ENCODE results near the gene DGKE. TPM values are rescaled to one million over a fixed set of nuclear protein-coding genes. Genes with fewer than 3 reads are reported as not detected.
A peak's percentile ranks its signal among the peaks of the same experiment; 100 is the strongest.

DGKE gene
- total and polyA plus RNA-seq, 2 of the 13 experiments (the other 11 are each of a cell fraction or from before 2014, with no cell fraction given) = 3.2 to 5.3 TPM

GRCh38 chr17:56913867-56914580 is 80.1 kb downstream of the DGKE start, which contains the start of gene TRIM25 (continued):
- TF ChIP-seq UBTF (CRISPR knock-in tag; IDR thresholded peaks at IDR 0.05) = peak; percentile 96
- TF ChIP-seq NKX3-1 (CRISPR knock-in tag; IDR thresholded peaks at IDR 0.05) = peak; percentile 93; the same call in 1 of the 2 replicates
- 0 out of 2 replicates have a peak, but pooled peaks have one; percentile 39 for TF ChIP-seq ZNF3 (CRISPR knock-in tag; IDR thresholded peaks at IDR 0.05)
- TF ChIP-seq BCL6 (CRISPR knock-in tag; IDR thresholded peaks at IDR 0.05) = peak; percentile 80
- TF ChIP-seq ZMAT3 (CRISPR knock-in tag; conservative IDR thresholded peaks at IDR 0.05) = peak; percentile 85
- TF ChIP-seq JUN (CRISPR knock-in tag; IDR thresholded peaks at IDR 0.05) = no peak
- TF ChIP-seq HMGXB3 (CRISPR knock-in tag; IDR thresholded peaks at IDR 0.05; ENCODE audit: borderline replicate concordance) = peak; percentile 69; the same call in 1 of the 2 replicates
- TF ChIP-seq CHD2 (IDR thresholded peaks at IDR 0.05; ENCODE audit: low read depth, low read length) = peak; percentile 91
- TF ChIP-seq STAT5B (CRISPR knock-in tag; IDR thresholded peaks at IDR 0.05) = no peak; the same call in 1 of the 2 replicates
- peak; percentile 50; the same call in 1 of the 2 replicates for TF ChIP-seq SIX4 (CRISPR knock-in tag; IDR thresholded peaks at IDR 0.05)
- no peak for TF ChIP-seq CBX1 (IDR thresholded peaks at IDR 0.05; ENCODE audit: low read depth)
- TF ChIP-seq LRRFIP1 (CRISPR knock-in tag; conservative IDR thresholded peaks at IDR 0.05) = 0 out of 2 replicates have a peak, but pooled peaks have one; percentile 69
- 0 out of 2 replicates have a peak, but pooled peaks have one; percentile 80 for TF ChIP-seq ZNF33B (CRISPR knock-in tag; IDR thresholded peaks at IDR 0.05)
- no peak for TF ChIP-seq MATR3 (CRISPR knock-in tag; IDR thresholded peaks at IDR 0.05)
- peak; percentile 77; the same call in 1 of the 2 replicates for TF ChIP-seq CAMTA2 (CRISPR knock-in tag; IDR thresholded peaks at IDR 0.05; ENCODE audit: borderline replicate concordance)
- peak; percentile 94 for TF ChIP-seq HBP1 (CRISPR knock-in tag; IDR thresholded peaks at IDR 0.05; ENCODE audit: low read depth)
- no peak; the same call in 1 of the 2 replicates for TF ChIP-seq ZNF20 (CRISPR knock-in tag; IDR thresholded peaks at IDR 0.05)
- TF ChIP-seq FOXK1 (CRISPR knock-in tag; IDR thresholded peaks at IDR 0.05; ENCODE audit: borderline replicate concordance, low read depth) = peak; percentile 52; the same call in 1 of the 2 replicates

All from HepG2 (cell line).